Uterus (tissue), 4 donors: ENCODE data around the gene FBXO21. TPM values are rescaled to one million over a fixed set of nuclear protein-coding genes. Genes with fewer than 3 reads are reported as not detected.
"Not testable (repeated sequence)": the region's sequence is repeated elsewhere in the genome, so short reads cannot be mapped to it uniquely, and the experiment has no call there.

Experiments
- DNase-seq, 2 donors: peaks; one replicate each; pipeline ENCODE4 v3.0.0-alpha.2; 2019 to 2020
- H3K27ac ChIP-seq, 2 donors: fragments of 200-600 bp; sonication (generic); 1 replicate in 1 of 2; 2 replicates in 1 of 2; pipeline ENCODE4 v1.5.1; 2016 to 2018
- H3K27me3 ChIP-seq, 2 donors: fragments of 200-600 bp; sonication (generic); one replicate each; pipeline ENCODE4 v1.5.1; 2018 to 2019; ENCODE audit warnings: control low read depth in 1 of 2
- H3K36me3 ChIP-seq, 2 donors: fragments of 200-600 bp; sonication (generic); one replicate each; pipeline ENCODE4 v1.5.1; 2019; ENCODE audit warnings: control low read depth in 1 of 2
- H3K4me1 ChIP-seq, 2 donors: fragments of 200-600 bp; sonication (generic); one replicate each; pipeline ENCODE4 v1.5.1; 2018 to 2019; ENCODE audit warnings: control low read depth in 1 of 2
- H3K4me3 ChIP-seq, 2 donors: fragments of 200-600 bp; sonication (generic); 1 replicate in 1 of 2; 2 replicates in 1 of 2; pipeline ENCODE4 v1.5.1; 2018 to 2019; ENCODE audit warnings: mild to moderate bottlenecking in 1 of 2
- H3K9me3 ChIP-seq, 2 donors: fragments of 200-600 bp; sonication (generic); one replicate each; pipeline ENCODE4 v1.5.1; 2019; ENCODE audit warnings: control low read depth in 1 of 2
- POLR2A ChIP-seq, 2 donors: fragments of 450-650 bp; IDR thresholded peaks; one replicate each; pipeline ENCODE4 v1.6.1; 2016; ENCODE audit warnings: antibody characterized with exemption in 2 of 2, mild to moderate bottlenecking in 1 of 2, moderate library complexity in 1 of 2
- intact Hi-C: fragments of 100-400 bp; cut with DNase I; formaldehyde crosslinking; loops from one replicate; pipeline ENCODE4 v1.15.1; 2023; ENCODE audit warnings: low total_unique reads
- total RNA-seq, 4 donors: library from RNA; depleted of rRNA in 3 of 4; stranded (reverse); fragments of >200 nt in 3 of 4; gene quantifications; one replicate each; pipeline versions ENCODE4 v1.1.0 to v1.2.4, GENCODE V29; 2014 to 2023
- TF ChIP-seq, protein P1 (sequence below), 4 experiments: fragments of 200-600 bp in 2 of 4; fragments of 450-650 bp in 2 of 4; sonication (generic) in 2 of 4; IDR thresholded peaks; one replicate each; pipeline ENCODE4 v1.5.1; 2016 to 2019; ENCODE audit warnings: antibody characterized with exemption in 4 of 4, mild to moderate bottlenecking in 2 of 4, moderate library complexity in 1 of 4
- donor health status: DM: yes; HTN: yes; CAD: no.

FBXO21 gene
- total RNA-seq, 4 donors from 2014 or later: 66.2 to 152 (median 90.0) TPM

DNA sequence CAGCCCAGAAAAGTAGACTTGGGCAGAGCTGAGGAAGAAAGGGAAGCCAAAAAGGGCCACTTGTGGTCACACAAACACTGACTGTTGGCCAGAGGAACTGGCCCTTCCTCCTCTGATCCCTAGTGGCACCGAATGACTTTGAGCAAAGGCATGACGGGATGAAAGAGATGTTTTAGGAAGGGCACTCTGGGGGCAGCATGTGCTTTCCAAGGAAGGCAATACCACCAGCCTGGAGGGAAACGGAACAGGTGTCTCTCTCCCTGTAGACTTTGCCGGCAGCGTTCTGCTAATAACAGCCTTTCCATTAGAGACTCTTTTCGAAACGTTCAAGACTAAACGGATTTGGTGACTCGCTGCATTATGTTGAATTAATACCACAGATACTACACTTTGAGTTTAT is 12.3 kb upstream of the FBXO21 start:
- intact Hi-C loops: no loop called here

DNA sequence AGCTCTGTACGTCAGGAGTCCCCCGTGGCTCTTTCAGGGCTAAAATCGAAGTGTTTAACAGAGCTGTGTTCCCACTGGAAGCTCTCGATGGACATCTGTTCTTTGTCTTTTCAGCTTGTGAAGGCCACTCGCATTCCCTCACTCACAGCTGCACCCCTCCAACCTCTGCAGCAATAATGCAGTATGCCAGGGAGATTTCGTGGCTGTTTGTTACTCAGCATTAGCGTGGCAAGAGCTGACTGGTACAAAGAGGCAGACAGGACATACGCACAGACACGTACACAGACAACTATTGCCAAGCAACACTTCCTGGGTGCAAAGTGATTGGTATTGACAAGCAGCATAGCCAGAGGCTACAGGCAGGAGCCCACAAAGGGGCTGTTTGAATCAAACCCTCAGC is 11.8 kb upstream of the FBXO21 start:
- no peak for DNase-seq
- Histone ChIP-seq H3K27me3 (no peaks in the 10 kb centered on the region), H3K9me3 (no peaks in the 10 kb centered on the region)

More for the DNA sequence above, 12.3 kb upstream of the FBXO21 start:
- Histone ChIP-seq H3K9me3 (no peaks in the 10 kb centered on the region), H3K4me1 (no peaks in the 10 kb centered on the region), H3K4me3 (no peak overlapping the region), H3K27ac (no peak overlapping the region), H3K36me3 (no peaks in the 10 kb centered on the region), H3K27me3 (no peaks in the 10 kb centered on the region)
- TF ChIP-seq POLR2A (IDR thresholded peaks at IDR 0.05): no peak
- TF ChIP-seq, protein P1, sequence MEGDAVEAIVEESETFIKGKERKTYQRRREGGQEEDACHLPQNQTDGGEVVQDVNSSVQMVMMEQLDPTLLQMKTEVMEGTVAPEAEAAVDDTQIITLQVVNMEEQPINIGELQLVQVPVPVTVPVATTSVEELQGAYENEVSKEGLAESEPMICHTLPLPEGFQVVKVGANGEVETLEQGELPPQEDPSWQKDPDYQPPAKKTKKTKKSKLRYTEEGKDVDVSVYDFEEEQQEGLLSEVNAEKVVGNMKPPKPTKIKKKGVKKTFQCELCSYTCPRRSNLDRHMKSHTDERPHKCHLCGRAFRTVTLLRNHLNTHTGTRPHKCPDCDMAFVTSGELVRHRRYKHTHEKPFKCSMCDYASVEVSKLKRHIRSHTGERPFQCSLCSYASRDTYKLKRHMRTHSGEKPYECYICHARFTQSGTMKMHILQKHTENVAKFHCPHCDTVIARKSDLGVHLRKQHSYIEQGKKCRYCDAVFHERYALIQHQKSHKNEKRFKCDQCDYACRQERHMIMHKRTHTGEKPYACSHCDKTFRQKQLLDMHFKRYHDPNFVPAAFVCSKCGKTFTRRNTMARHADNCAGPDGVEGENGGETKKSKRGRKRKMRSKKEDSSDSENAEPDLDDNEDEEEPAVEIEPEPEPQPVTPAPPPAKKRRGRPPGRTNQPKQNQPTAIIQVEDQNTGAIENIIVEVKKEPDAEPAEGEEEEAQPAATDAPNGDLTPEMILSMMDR (IDR thresholded peaks at IDR 0.05): no peak
- no peak for DNase-seq

DNA sequence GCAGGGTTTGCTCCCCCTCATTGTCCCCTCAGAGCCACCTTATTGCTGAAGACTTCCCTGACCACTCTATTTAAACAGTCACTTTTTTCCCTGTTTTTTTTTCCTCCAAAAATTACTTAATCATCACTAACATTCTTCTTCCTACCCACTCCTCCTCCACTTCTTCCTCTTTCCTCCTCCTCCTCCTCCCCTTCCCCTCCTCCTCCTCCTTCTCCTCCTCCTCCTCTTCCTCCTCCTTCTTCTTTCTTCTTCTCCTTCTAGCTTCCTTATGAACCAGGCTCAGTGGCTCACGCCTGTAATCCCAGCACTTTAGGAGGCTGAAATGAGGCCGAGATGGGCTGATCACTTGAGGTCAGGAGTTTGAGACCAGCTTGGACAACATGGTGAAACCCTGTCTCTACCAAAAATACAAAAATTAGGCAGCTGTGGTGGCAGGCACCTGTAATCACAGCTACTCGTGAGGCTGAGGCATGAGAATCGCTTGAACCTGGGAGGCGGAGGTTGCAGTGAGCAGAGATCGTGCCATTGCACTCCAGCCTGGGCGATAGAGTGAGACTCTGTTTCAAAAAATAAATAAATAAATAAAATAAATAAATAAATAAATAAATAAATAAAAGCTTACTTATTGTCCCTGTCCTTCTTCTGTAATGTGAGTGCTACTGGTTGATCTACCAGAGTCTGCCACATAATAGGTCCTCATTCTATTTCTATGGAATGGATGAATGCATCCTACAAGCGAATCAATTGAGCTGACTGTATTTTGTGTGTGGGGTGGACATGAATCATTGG is 9.9 kb upstream of the FBXO21 start:
- H3K36me3 ChIP-seq, H3K4me1 ChIP-seq, H3K9me3 ChIP-seq, H3K27ac ChIP-seq, H3K27me3 ChIP-seq, H3K4me3 ChIP-seq, DNase-seq, intact Hi-C loops: not testable (repeated sequence)

More for the DNA sequence above, 11.8 kb upstream of the FBXO21 start:
- no peaks in the 10 kb centered on the region for H3K36me3 ChIP-seq
- H3K4me1 ChIP-seq: no peaks in the 10 kb centered on the region
- no peak overlapping the region for H3K4me3 ChIP-seq
- TF ChIP-seq, protein P1 (IDR thresholded peaks at IDR 0.05): no peak
- TF ChIP-seq POLR2A (IDR thresholded peaks at IDR 0.05): no peak
- no peak overlapping the region for H3K27ac ChIP-seq
- intact Hi-C loops: no loop called here

DNA sequence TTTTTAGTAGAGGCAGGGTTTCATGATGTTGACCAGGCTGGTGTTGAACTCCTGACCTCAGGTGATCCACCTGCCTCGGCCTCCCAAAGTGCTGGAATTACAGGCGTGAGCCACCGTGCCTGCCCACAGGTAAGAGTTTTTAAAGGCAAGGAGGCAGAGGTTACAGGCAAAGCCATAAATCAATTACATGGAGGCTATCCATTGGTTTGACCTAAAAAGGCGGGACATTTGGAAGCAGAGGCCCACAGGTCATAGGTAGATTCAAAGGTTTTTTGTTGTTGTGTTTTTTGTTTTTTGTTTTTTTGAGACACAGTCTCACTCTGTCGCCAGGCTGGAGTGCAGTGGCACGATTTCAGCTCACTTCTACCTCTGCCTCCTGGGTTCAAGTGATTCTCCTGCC is 6.1 kb upstream of the FBXO21 start:
- intact Hi-C loops, H3K9me3 ChIP-seq, H3K4me1 ChIP-seq, DNase-seq, H3K27me3 ChIP-seq, H3K27ac ChIP-seq, H3K4me3 ChIP-seq, H3K36me3 ChIP-seq: not testable (repeated sequence)

DNA sequence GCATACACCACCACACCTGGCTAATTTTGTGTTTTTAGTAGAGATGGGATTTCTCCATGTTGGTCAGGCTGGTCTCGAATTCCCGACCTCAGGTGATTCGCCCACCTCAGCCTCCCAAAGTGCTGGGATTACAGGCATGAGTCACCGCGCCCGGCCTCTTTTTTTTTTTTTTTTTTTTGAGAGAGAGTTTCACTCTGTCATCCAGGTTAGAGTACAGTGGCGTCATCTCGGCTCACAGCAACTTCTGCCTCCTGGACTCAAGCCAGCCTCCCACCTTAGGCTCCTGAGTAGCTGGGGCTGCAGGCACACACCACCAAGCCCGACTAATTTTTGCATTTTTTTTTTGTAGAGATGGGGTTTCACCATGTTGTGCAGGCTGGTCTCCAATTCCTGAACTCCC is 4.8 kb upstream of the FBXO21 start:
- H3K36me3 ChIP-seq, H3K27ac ChIP-seq, DNase-seq, H3K4me3 ChIP-seq, H3K4me1 ChIP-seq, H3K27me3 ChIP-seq, H3K9me3 ChIP-seq, intact Hi-C loops: not testable (repeated sequence)

DNA sequence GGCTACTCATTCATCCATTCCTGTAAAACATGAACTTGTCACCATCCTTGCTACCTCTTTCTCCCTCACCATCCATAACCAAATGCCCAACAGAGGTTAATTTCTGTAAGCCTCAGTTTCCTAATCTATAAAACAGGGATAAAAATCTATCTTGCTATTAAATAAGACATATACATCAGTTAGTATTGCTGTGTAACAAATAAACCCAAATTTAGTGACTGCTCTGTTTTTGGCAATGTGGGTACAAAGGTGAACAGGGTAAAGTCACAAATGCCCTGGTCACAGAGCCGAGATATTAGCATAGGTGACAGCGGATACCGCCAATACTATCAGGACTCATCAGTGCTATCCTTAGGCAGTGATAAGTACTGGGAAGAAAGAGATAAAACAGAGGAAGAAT is 3.6 kb upstream of the FBXO21 start:
- TF ChIP-seq, protein P1 (IDR thresholded peaks at IDR 0.05): no peak
- no peak for TF ChIP-seq POLR2A (IDR thresholded peaks at IDR 0.05)
- Histone ChIP-seq H3K4me3 (no peak overlapping the region), H3K4me1 (no peaks in the 10 kb centered on the region), H3K9me3 (no peaks in the 10 kb centered on the region), H3K27ac (no peak overlapping the region), H3K27me3 (no peaks in the 10 kb centered on the region), H3K36me3 (no peaks in the 10 kb centered on the region)
- intact Hi-C loops: no loop called here
- no peak for DNase-seq

DNA sequence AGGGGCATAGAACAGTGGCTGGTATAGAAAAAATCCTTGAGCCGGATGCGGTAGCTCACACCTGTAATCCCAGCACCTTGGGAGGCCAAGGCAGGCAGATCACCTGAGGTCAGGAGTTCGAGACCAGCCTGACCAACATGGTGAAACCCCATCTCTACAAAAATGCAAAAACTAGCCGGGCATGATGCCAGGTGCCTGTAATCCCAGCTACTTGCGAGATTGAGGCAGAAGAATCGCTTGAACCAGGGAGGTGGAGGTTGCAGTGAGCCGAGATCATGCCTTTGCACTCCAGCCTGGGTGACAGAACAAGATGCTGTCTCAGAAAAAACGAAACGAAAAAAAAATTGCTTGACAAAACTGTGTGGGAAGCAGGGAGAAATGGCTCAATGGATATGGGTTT is 2.3 kb upstream of the FBXO21 start:
- H3K4me1 ChIP-seq, H3K27me3 ChIP-seq, H3K27ac ChIP-seq, H3K36me3 ChIP-seq, DNase-seq, intact Hi-C loops, H3K9me3 ChIP-seq, H3K4me3 ChIP-seq: not testable (repeated sequence)
